Neural progenitor cell (in vitro differentiated cells): ENCODE results near the gene COL24A1. TPM values are rescaled to one million over a fixed set of nuclear protein-coding genes. Genes with fewer than 3 reads are reported as not detected.

ENCODE experiments used
- DNase-seq: peaks from one replicate; pipeline ENCODE4 v3.0.0-alpha.2; 2016; ENCODE audit warnings: low spot score
- H2AFZ ChIP-seq: fragments of 200-600 bp; sonication (generic); replicated peaks from 2 replicates; pipeline ENCODE4 v1.6.1; 2016; ENCODE audit warnings: antibody characterized with exemption
- H3F3A ChIP-seq: fragments of 200-600 bp; sonication (generic); 2 replicates; pipeline ENCODE4 v1.6.1; 2016; ENCODE audit warnings: antibody characterized with exemption, low read depth
- H3K27ac ChIP-seq: fragments of 200-600 bp; sonication (generic); 2 replicates; pipeline ENCODE4 v1.5.1; 2016; ENCODE audit warnings: mild to moderate bottlenecking
- H3K27me3 ChIP-seq: fragments of 200-600 bp; sonication (generic); 2 replicates; pipeline ENCODE4 v1.6.1; 2016; ENCODE audit warnings: mild to moderate bottlenecking, moderate library complexity
- H3K36me3 ChIP-seq: fragments of 200-600 bp; sonication (generic); 2 replicates; pipeline ENCODE4 v1.5.1; 2016
- H3K4me1 ChIP-seq: fragments of 200-600 bp; sonication (generic); 2 replicates; pipeline ENCODE4 v1.6.1; 2016; ENCODE audit warnings: mixed run types
- H3K4me2 ChIP-seq: fragments of 200-600 bp; sonication (generic); 2 replicates; pipeline ENCODE4 v1.6.1; 2016
- H3K4me3 ChIP-seq: fragments of 200-600 bp; sonication (generic); 2 replicates; pipeline ENCODE4 v1.5.1; 2016
- H3K79me2 ChIP-seq: fragments of 200-600 bp; sonication (generic); 2 replicates; pipeline ENCODE4 v1.6.1; 2016; ENCODE audit warnings: low read depth
- H3K9ac ChIP-seq: fragments of 200-600 bp; sonication (generic); 2 replicates; pipeline ENCODE4 v1.6.1; 2016
- H3K9me3 ChIP-seq: fragments of 200-600 bp; sonication (generic); 2 replicates; pipeline ENCODE4 v1.5.1; 2016; ENCODE audit warnings: low read depth
- H4K20me1 ChIP-seq: fragments of 200-600 bp; sonication (generic); 2 replicates; pipeline ENCODE4 v1.6.1; 2016; ENCODE audit warnings: low read depth
- H3K27ac Mint-ChIP-seq: 3 replicates; pipeline ENCODE4 v1.8.0; 2021; ENCODE audit warnings: mixed read lengths
- H3K27me3 Mint-ChIP-seq: 2 replicates; pipeline ENCODE4 v1.8.0; 2022; ENCODE audit warnings: low read depth, mild to moderate bottlenecking, inconsistent platforms, moderate library complexity, mixed read lengths; ENCODE audit not compliant: insufficient read depth
- H3K36me3 Mint-ChIP-seq: 3 replicates; pipeline ENCODE4 v1.8.0; 2021; ENCODE audit warnings: mixed read lengths
- H3K4me1 Mint-ChIP-seq: 3 replicates; pipeline ENCODE4 v1.8.0; 2021; ENCODE audit warnings: mixed read lengths
- H3K4me3 Mint-ChIP-seq: 3 replicates; pipeline ENCODE4 v1.8.0; 2021; ENCODE audit warnings: mild to moderate bottlenecking, moderate library complexity, mixed read lengths
- H3K9me3 Mint-ChIP-seq: 3 replicates; pipeline ENCODE4 v1.8.0; 2020; ENCODE audit warnings: mixed read lengths
- CTCF ChIP-seq: fragments of 200-600 bp; sonication (generic); IDR thresholded peaks from 2 replicates; pipeline ENCODE4 v1.5.1; 2017; ENCODE audit warnings: antibody characterized with exemption, mild to moderate bottlenecking
- EZH2 ChIP-seq: fragments of 200-600 bp; sonication (generic); IDR thresholded peaks from 2 replicates; pipeline ENCODE4 v1.6.1; 2017; ENCODE audit warnings: antibody characterized with exemption, mild to moderate bottlenecking, moderate library complexity
- EZH2phosphoT487 ChIP-seq: fragments of 200-600 bp; sonication (generic); IDR thresholded peaks from 2 replicates; pipeline ENCODE4 v1.6.1; 2017; ENCODE audit warnings: antibody characterized with exemption
- total RNA-seq: library from RNA; depleted of rRNA; stranded (reverse); fragments of >200 nt; gene quantifications from 2 replicates; pipeline ENCODE4 v1.2.3, GENCODE V29; 2015; ENCODE audit warnings: low replicate concordance

COL24A1 gene
- total RNA-seq, 1 donor from 2014 or later: not detected

DNA sequence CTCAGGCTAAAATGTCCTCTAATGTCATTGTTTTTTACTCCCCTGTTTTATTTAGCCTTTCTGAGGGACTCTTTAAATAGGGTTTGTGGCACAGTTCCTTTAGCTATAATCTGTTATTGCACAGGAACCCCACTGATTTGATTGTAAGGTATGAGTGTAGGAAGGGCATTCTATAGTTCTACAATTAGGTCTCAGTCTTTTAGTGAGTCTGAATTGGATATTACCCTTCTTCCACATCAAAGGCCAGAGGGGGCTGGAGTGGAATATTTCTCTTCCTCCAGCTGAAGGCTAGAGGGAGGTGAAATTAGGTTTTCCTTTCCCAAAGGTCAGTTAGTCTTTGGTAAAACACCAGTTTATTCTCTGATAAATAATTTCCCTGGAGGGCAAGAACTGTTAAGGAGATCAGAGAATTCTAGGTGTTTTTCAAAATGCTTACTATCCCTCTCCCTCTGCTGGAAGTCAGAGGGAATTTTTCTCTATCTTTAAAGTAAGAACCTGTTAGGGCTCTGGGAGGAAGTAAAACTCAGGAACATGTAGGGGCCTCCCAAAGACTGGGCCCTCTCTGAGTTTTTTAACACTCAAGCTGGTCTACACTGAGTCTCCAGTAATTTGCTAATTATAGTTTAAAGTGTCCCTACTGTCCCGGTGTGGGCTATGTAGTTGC, 272.1 kb downstream of the COL24A1 start:
- H3K27ac Mint-ChIP-seq: no peak overlapping the region

DNA sequence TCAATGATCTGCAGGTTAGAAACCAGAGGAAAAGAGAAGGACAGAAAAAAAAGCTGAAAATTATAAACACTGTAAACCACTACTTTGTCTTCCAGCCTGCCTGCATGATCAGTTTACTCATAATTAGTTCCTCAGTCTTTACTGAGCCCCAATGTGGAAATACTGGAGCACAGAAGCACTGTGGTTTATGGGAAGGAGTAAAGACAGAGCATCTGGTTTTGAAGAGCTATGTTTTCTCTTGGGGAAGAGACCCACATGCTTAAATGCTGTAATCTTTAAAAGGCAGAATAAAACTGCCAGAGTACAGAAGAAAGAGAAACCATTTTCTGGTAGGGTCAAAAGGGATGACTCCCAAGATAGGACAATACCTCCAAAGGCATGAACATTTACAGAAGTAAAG, 289.4 kb downstream of the COL24A1 start:
- no peaks in the 10 kb centered on the region for H3F3A ChIP-seq
- H3K9me3 ChIP-seq: no peaks in the 10 kb centered on the region
- no peak overlapping the region for H3K4me2 ChIP-seq
- Mint-ChIP-seq H3K27ac (no peak overlapping the region), H3K36me3 (no peaks in the 10 kb centered on the region), H3K4me1 (no peaks in the 10 kb centered on the region), H3K27me3 (no peaks in the 10 kb centered on the region), H3K9me3 (no peaks in the 10 kb centered on the region), H3K4me3 (no peak overlapping the region)
- H3K4me1 ChIP-seq: no peaks in the 10 kb centered on the region
- H3K27ac ChIP-seq: no peak overlapping the region
- peak overlapping the region; percentile 14 for H2AFZ ChIP-seq
- no peaks in the 10 kb centered on the region for H3K27me3 ChIP-seq
- no peak overlapping the region for H3K4me3 ChIP-seq
- no peak for DNase-seq
- no peaks in the 10 kb centered on the region for H3K36me3 ChIP-seq
- H3K9ac ChIP-seq: no peak overlapping the region
- no peak for TF ChIP-seq EZH2
- no peak for TF ChIP-seq EZH2phosphoT487
- TF ChIP-seq CTCF: no peak
- no peaks in the 10 kb centered on the region for H4K20me1 ChIP-seq
- H3K79me2 ChIP-seq: no peaks in the 10 kb centered on the region

More for the DNA sequence above, 272.1 kb downstream of the COL24A1 start:
- no peaks in the 10 kb centered on the region for H3K4me1 ChIP-seq
- no peaks in the 10 kb centered on the region for H3K27me3 ChIP-seq
- H3K9me3 Mint-ChIP-seq: no peaks in the 10 kb centered on the region
- H3K4me3 ChIP-seq: no peak overlapping the region
- H4K20me1 ChIP-seq: no peaks in the 10 kb centered on the region
- no peaks in the 10 kb centered on the region for H3K36me3 Mint-ChIP-seq
- H3K4me1 Mint-ChIP-seq: no peaks in the 10 kb centered on the region
- no peaks in the 10 kb centered on the region for H3F3A ChIP-seq
- DNase-seq: peak; percentile 47
- no peak overlapping the region for H3K4me2 ChIP-seq
- H3K9ac ChIP-seq: no peak overlapping the region
- H3K27me3 Mint-ChIP-seq: no peaks in the 10 kb centered on the region
- TF ChIP-seq CTCF: peak; percentile 63
- TF ChIP-seq EZH2phosphoT487: no peak
- H2AFZ ChIP-seq: peak overlapping the region; percentile 40
- H3K27ac ChIP-seq: no peak overlapping the region
- H3K4me3 Mint-ChIP-seq: no peak overlapping the region
- no peaks in the 10 kb centered on the region for H3K79me2 ChIP-seq
- H3K9me3 ChIP-seq: no peaks in the 10 kb centered on the region
- no peaks in the 10 kb centered on the region for H3K36me3 ChIP-seq

DNA sequence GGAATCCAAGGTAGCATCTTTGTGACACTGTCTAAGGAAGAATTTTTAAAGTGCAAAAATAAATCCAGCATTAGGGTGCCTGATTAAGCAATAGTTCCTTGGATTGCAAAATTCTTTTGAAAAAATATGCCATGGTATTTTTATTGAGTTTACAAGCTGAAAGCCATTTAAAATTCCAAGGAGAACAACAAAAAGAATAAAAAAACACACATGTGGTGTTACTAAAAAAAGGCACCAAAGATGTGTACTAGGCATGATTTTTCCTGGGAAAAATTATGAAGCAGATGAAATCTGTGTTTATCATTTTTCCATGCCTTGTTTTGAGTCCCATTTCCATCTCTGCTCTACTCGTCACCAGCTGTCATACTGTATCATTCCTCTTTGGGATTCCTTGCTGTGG, 291.4 kb downstream of the COL24A1 start:
- no peaks in the 10 kb centered on the region for H3K27me3 Mint-ChIP-seq
- no peaks in the 10 kb centered on the region for H3K4me1 Mint-ChIP-seq
- Histone ChIP-seq H3F3A (no peaks in the 10 kb centered on the region), H4K20me1 (no peaks in the 10 kb centered on the region), H3K36me3 (no peaks in the 10 kb centered on the region), H3K4me2 (no peak overlapping the region), H3K79me2 (no peaks in the 10 kb centered on the region), H3K9ac (no peak overlapping the region), H3K27me3 (no peaks in the 10 kb centered on the region), H2AFZ (no peak overlapping the region), H3K27ac (no peak overlapping the region), H3K4me3 (no peak overlapping the region), H3K4me1 (no peaks in the 10 kb centered on the region), H3K9me3 (no peaks in the 10 kb centered on the region)
- DNase-seq: no peak
- no peak overlapping the region for H3K4me3 Mint-ChIP-seq
- H3K36me3 Mint-ChIP-seq: no peaks in the 10 kb centered on the region
- no peak overlapping the region for H3K27ac Mint-ChIP-seq
- no peaks in the 10 kb centered on the region for H3K9me3 Mint-ChIP-seq
- TF ChIP-seq EZH2phosphoT487 (no peak), EZH2 (no peak), CTCF (no peak)
